Endodermal cell (in vitro differentiated cells): Measurements from ENCODE around the gene WDR4. TPM values are rescaled to one million over a fixed set of nuclear protein-coding genes. Genes with fewer than 3 reads are reported as not detected.
"Not testable (repeated sequence)": the region's sequence is repeated elsewhere in the genome, so short reads cannot be mapped to it uniquely, and the experiment has no call there.

ENCODE experiments used
- DNase-seq: peaks from one replicate; pipeline ENCODE4 v3.0.0-alpha.2; 2017
- H3K27ac ChIP-seq: 2 replicates; pipeline ENCODE4 v1.5.1; 2013; ENCODE audit warnings: mild to moderate bottlenecking, low read depth, low read length, moderate library complexity
- H3K27me3 ChIP-seq: 2 replicates; pipeline ENCODE4 v1.6.1; 2013; ENCODE audit warnings: mild to moderate bottlenecking, low read length, moderate library complexity; ENCODE audit not compliant: insufficient read depth, control insufficient read depth, poor library complexity, severe bottlenecking
- H3K36me3 ChIP-seq: 2 replicates; pipeline ENCODE4 v1.7.0; 2013; ENCODE audit warnings: mild to moderate bottlenecking, low read length, moderate library complexity; ENCODE audit not compliant: control insufficient read depth, insufficient read depth
- H3K4me1 ChIP-seq: one replicate; pipeline ENCODE4 v1.7.0; 2013; ENCODE audit warnings: low read length; ENCODE audit not compliant: control insufficient read depth, insufficient read depth
- H3K4me3 ChIP-seq: 2 replicates; pipeline ENCODE4 v1.5.1; 2013; ENCODE audit warnings: mild to moderate bottlenecking, low read length, moderate library complexity
- H3K9ac ChIP-seq: 2 replicates; pipeline ENCODE4 v1.6.1; 2013; ENCODE audit warnings: mild to moderate bottlenecking, low read length, moderate library complexity; ENCODE audit not compliant: poor library complexity, severe bottlenecking; ENCODE audit errors: extremely low read depth
- H3K9me3 ChIP-seq: 2 replicates; pipeline ENCODE4 v1.6.1; 2013; ENCODE audit warnings: mild to moderate bottlenecking, low read length, moderate library complexity; ENCODE audit not compliant: control insufficient read depth
- H3K27ac Mint-ChIP-seq: 2 replicates; pipeline ENCODE4 v1.8.0; 2020; ENCODE audit warnings: mixed read lengths
- H3K27me3 Mint-ChIP-seq: 2 replicates; pipeline ENCODE4 v1.8.0; 2021; ENCODE audit warnings: mild to moderate bottlenecking, mixed read lengths; ENCODE audit not compliant: insufficient read depth
- H3K36me3 Mint-ChIP-seq: 2 replicates; pipeline ENCODE4 v1.8.0; 2020; ENCODE audit warnings: low read depth, mixed read lengths
- H3K4me1 Mint-ChIP-seq: 2 replicates; pipeline ENCODE4 v1.8.0; 2020; ENCODE audit warnings: mixed read lengths
- H3K4me3 Mint-ChIP-seq: 2 replicates; pipeline ENCODE4 v1.8.0; 2020; ENCODE audit warnings: mild to moderate bottlenecking, moderate library complexity, mixed read lengths
- H3K9me3 Mint-ChIP-seq: 2 replicates; pipeline ENCODE4 v1.8.0; 2020; ENCODE audit warnings: mild to moderate bottlenecking, mixed read lengths
- WGBS, 2 experiments: methylation state at CpG; one replicate each; pipeline versions ENCODE4 v1.1.5 to v1.1.7; 2013; ENCODE audit warnings: missing lambda C conversion rate in 2 of 2, mixed read lengths in 1 of 2; ENCODE audit not compliant: insufficient coverage in 1 of 2, insufficient read length in 1 of 2; 5-methylcytosine and 5-hydroxymethylcytosine counted together
- total RNA-seq, 2 donors: library from RNA; stranded (reverse); fragmentation: NEBNext Ultra II Directional in 1 of 2; extraction: Animal tissue kit (Norgen Biotek cat#: 25700) in 1 of 2; gene quantifications; 2 replicates in 1 of 2; 3 replicates in 1 of 2; pipeline ENCODE4 v1.2.1, GENCODE V29; 2021
- TF ChIP-seq, protein P1 (sequence below): fragments of 200-600 bp; sonication (generic); conservative IDR thresholded peaks from 2 replicates; pipeline ENCODE4 v1.5.0; 2021; ENCODE audit warnings: antibody characterized with exemption, mild to moderate bottlenecking

WDR4 gene
- total RNA-seq, 2 donors from 2014 or later = 26.7 to 33.5 TPM

DNA sequence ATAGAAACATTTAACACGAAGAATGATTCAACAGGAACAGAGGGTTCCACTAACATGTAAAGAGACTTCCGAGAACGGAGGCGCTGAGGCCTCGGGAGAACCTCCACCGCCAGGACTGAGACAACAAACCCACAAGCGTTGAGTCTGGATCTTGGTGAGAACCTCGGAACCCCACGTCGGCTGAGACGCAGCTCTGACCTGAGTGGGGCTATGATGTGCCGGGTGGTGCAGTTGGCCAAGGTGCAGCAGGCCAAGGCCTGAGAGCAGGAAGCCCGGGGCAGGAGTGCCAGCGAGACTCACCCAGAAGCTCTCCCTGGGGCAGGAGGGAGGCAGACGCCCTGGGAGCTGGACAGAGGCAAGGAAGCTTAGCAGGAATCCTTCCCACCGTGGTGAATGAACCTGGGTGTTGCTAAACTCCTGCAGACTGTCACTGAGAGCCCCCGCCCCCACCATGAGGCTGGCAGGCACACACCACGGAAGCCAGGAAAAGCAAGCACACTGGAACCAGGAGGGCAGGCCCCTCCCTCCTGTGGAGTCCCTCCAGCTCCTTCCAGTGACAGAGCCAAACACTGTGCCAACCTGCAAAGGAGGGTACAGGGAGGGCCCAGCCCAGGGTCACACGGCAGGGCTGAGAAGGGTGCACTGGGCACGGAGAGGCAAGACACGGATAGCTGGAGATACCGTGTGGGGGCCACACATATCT, 34.8 kb downstream of the WDR4 start:
- H3K9me3 ChIP-seq = no peaks in the 10 kb centered on the region
- WGBS, 2 experiments = 88 to 91% methylated on average over 13 to 22 of the region's 22 CpGs
- H3K27ac Mint-ChIP-seq = no peak overlapping the region
- TF ChIP-seq, protein P1, sequence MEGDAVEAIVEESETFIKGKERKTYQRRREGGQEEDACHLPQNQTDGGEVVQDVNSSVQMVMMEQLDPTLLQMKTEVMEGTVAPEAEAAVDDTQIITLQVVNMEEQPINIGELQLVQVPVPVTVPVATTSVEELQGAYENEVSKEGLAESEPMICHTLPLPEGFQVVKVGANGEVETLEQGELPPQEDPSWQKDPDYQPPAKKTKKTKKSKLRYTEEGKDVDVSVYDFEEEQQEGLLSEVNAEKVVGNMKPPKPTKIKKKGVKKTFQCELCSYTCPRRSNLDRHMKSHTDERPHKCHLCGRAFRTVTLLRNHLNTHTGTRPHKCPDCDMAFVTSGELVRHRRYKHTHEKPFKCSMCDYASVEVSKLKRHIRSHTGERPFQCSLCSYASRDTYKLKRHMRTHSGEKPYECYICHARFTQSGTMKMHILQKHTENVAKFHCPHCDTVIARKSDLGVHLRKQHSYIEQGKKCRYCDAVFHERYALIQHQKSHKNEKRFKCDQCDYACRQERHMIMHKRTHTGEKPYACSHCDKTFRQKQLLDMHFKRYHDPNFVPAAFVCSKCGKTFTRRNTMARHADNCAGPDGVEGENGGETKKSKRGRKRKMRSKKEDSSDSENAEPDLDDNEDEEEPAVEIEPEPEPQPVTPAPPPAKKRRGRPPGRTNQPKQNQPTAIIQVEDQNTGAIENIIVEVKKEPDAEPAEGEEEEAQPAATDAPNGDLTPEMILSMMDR = no peak
- H3K4me3 Mint-ChIP-seq = no peak overlapping the region
- H3K4me1 ChIP-seq = no peaks in the 10 kb centered on the region
- DNase-seq = peak; percentile 43
- peaks cover 66% of the 10 kb centered on the region for H3K36me3 Mint-ChIP-seq
- no peaks in the 10 kb centered on the region for H3K9me3 Mint-ChIP-seq
- no peaks in the 10 kb centered on the region for H3K4me1 Mint-ChIP-seq
- H3K27ac ChIP-seq = no peak overlapping the region
- no peaks in the 10 kb centered on the region for H3K27me3 Mint-ChIP-seq
- H3K36me3 ChIP-seq = peaks cover 78% of the 10 kb centered on the region
- H3K9ac ChIP-seq = no peak overlapping the region
- no peaks in the 10 kb centered on the region for H3K27me3 ChIP-seq
- H3K4me3 ChIP-seq = no peak overlapping the region

DNA sequence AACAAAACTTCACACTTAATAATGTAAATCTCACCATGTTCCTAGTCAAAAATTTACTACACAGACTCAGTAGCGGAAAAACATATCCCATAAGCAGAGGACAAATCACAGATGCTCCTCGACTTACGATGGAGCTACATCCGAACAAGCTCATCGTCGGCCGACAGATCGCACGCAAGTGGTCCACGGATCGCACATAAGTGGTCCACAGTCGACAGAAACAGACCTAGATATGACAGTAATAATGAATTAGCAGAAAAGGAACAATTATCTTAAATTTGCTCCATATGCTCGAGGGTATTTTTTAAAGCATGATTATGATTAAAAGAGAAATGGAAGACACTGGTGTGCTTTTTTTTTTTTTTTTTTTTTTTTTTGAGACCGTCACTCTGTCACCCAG, 36.3 kb downstream of the WDR4 start:
- no peak overlapping the region for H3K4me3 ChIP-seq
- Mint-ChIP-seq H3K27me3 (no peaks in the 10 kb centered on the region), H3K27ac (no peak overlapping the region), H3K36me3 (peaks cover 62% of the 10 kb centered on the region), H3K4me1 (no peaks in the 10 kb centered on the region), H3K4me3 (no peak overlapping the region), H3K9me3 (no peaks in the 10 kb centered on the region)
- no peaks in the 10 kb centered on the region for H3K9me3 ChIP-seq
- no peak overlapping the region for H3K9ac ChIP-seq
- no peaks in the 10 kb centered on the region for H3K4me1 ChIP-seq
- TF ChIP-seq, protein P1 = no peak
- H3K27ac ChIP-seq = no peak overlapping the region
- DNase-seq = no peak
- H3K27me3 ChIP-seq = no peaks in the 10 kb centered on the region
- H3K36me3 ChIP-seq = peaks cover 76% of the 10 kb centered on the region
- 90 to 93% methylated on average over 11 to 14 of the region's 14 CpGs for WGBS, 2 experiments

DNA sequence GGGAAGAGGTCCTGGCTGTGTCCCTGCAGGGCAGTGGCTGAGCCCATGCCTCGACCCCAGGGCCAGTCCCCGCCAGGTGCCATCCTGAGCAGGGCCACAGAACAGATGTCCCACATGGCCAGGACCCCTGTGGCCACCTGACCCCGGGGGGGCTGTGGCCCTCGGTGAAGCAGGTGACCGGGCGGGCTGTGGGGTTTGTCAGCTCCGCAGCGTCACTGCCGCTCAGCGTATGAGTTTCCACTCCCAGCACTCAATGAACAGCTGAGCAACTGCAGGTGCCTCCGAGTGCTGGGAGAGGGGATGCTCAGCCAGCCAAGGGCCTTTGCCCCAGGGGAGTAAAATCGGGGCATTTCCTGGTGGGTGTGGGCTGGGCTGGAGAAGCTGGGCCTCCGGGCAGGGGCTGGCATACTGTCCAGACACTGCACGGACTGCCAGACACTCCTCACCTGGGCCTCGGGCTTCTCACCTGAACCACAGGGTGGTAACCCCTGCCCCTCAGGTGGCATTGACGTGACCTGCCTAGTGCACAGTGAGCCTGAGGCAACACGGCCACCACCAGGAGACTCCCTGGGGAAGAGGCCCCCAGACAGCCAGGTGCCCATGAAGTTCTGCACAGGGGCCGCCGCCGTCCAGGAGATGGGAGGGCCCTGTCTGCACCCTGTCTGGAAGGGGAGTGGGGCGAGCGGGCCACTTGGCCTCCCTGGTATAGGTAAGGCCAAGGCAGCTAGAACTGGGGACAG, 37.3 kb downstream of the WDR4 start:
- not testable (repeated sequence) for H3K27me3 ChIP-seq, H3K4me1 ChIP-seq, H3K27ac Mint-ChIP-seq, H3K27ac ChIP-seq, H3K4me3 Mint-ChIP-seq, H3K9me3 Mint-ChIP-seq, H3K9ac ChIP-seq, H3K4me3 ChIP-seq, H3K4me1 Mint-ChIP-seq, H3K9me3 ChIP-seq, H3K27me3 Mint-ChIP-seq
- 95 to 100% methylated on average over 5 to 15 of the region's 22 CpGs for WGBS, 2 experiments
- peaks cover 68% of the 10 kb centered on the region for H3K36me3 ChIP-seq
- DNase-seq = peak; percentile 28
- H3K36me3 Mint-ChIP-seq = peaks cover 54% of the 10 kb centered on the region
